WTC11 (cell line): Measurements from ENCODE around the gene SMCO1. TPM values are rescaled to one million over a fixed set of nuclear protein-coding genes. Genes with fewer than 3 reads are reported as not detected.

Source experiments
- ATAC-seq: fragments of 200-7000 bp; cut with Tn5 transposase; 2 replicates; pipeline ENCODE4 v1.10.0; 2021; ENCODE audit warnings: mild to moderate bottlenecking, moderate library complexity
- CTCF ChIA-PET: fragments of 300-600 bp; sonication (Branson Sonifier 250); formaldehyde crosslinking; loops from one replicate; lab custom pipeline; 2021; ENCODE audit warnings: antibody characterized with exemption; lab: Charles Lee
- POLR2A ChIA-PET: fragments of 350-600 bp; sonication (Branson Sonifier 250); formaldehyde crosslinking; loops from one replicate; lab custom pipeline; 2021; ENCODE audit warnings: antibody characterized with exemption; lab: Charles Lee
- DNase-seq: peaks from one replicate; pipeline ENCODE4 v3.0.0; 2021; ENCODE audit warnings: low spot score
- H3K27ac Mint-ChIP-seq: 2 replicates; pipeline ENCODE4 v1.8.0; 2021; ENCODE audit warnings: mixed read lengths
- H3K27me3 Mint-ChIP-seq: 2 replicates; pipeline ENCODE4 v1.8.0; 2021; ENCODE audit warnings: low read depth, mild to moderate bottlenecking, moderate library complexity, mixed read lengths
- H3K36me3 Mint-ChIP-seq: 2 replicates; pipeline ENCODE4 v1.8.0; 2021; ENCODE audit warnings: mixed read lengths
- H3K4me1 Mint-ChIP-seq: 2 replicates; pipeline ENCODE4 v1.8.0; 2022; ENCODE audit warnings: mixed read lengths
- H3K4me3 Mint-ChIP-seq: 2 replicates; pipeline ENCODE4 v1.8.0; 2021; ENCODE audit warnings: mild to moderate bottlenecking, moderate library complexity, mixed read lengths
- H3K9me3 Mint-ChIP-seq: 2 replicates; pipeline ENCODE4 v1.8.0; 2021; ENCODE audit warnings: mixed read lengths
- AFF4 ChIP-seq: sonication (generic); formaldehyde crosslinking; IDR thresholded peaks from 2 replicates; pipeline ENCODE4 v1.8.1; 2023; ENCODE audit warnings: mild to moderate bottlenecking, missing genetic modification reagents, borderline replicate concordance
- E2F1 ChIP-seq: sonication (generic); formaldehyde crosslinking; IDR thresholded peaks from 2 replicates; pipeline ENCODE4 v1.8.0; 2022; ENCODE audit warnings: mild to moderate bottlenecking, missing genetic modification reagents
- EMX1 ChIP-seq: fragments of 250-450 bp; sonication (Bioruptor Pico); IDR thresholded peaks from 2 replicates; pipeline ENCODE4 v1.8.0; 2021; ENCODE audit warnings: mild to moderate bottlenecking
- ERG ChIP-seq: fragments of 250-450 bp; sonication (Bioruptor Pico); IDR thresholded peaks from 2 replicates; pipeline ENCODE4 v1.8.0; 2021; ENCODE audit warnings: mild to moderate bottlenecking
- HMGA2 ChIP-seq: fragments of 250-450 bp; sonication (Bioruptor Pico); IDR thresholded peaks from 2 replicates; pipeline ENCODE4 v1.4.0; 2021; ENCODE audit warnings: mild to moderate bottlenecking, moderate library complexity
- JUN ChIP-seq: sonication (generic); formaldehyde crosslinking; IDR thresholded peaks from 2 replicates; pipeline ENCODE4 v1.8.0; 2023; ENCODE audit warnings: mild to moderate bottlenecking, missing genetic modification reagents
- NFYB ChIP-seq: sonication (generic); formaldehyde crosslinking; conservative IDR thresholded peaks from 2 replicates; pipeline ENCODE4 v1.8.0; 2022; ENCODE audit warnings: low read depth, missing genetic modification reagents
- PRDM15 ChIP-seq: sonication (generic); formaldehyde crosslinking; IDR thresholded peaks from 2 replicates; pipeline ENCODE4 v1.8.0; 2022; ENCODE audit warnings: missing genetic modification reagents
- TEAD4 ChIP-seq: sonication (generic); formaldehyde crosslinking; IDR thresholded peaks from 2 replicates; pipeline ENCODE4 v1.8.0; 2022; ENCODE audit warnings: mild to moderate bottlenecking, missing genetic modification reagents
- ZNF138 ChIP-seq: sonication (generic); formaldehyde crosslinking; conservative IDR thresholded peaks from 2 replicates; pipeline ENCODE4 v1.8.1; 2022; ENCODE audit warnings: mild to moderate bottlenecking, moderate library complexity, missing genetic modification reagents
- ZNF219 ChIP-seq: sonication (generic); formaldehyde crosslinking; IDR thresholded peaks from 2 replicates; pipeline ENCODE4 v1.8.0; 2023; ENCODE audit warnings: missing genetic modification reagents, mild to moderate bottlenecking, borderline replicate concordance
- ZNF423 ChIP-seq: fragments of 250-450 bp; sonication (Bioruptor Pico); IDR thresholded peaks from 2 replicates; pipeline ENCODE4 v2.1.2; 2022; ENCODE audit warnings: mild to moderate bottlenecking, moderate library complexity
- ZNF512 ChIP-seq: sonication (generic); formaldehyde crosslinking; IDR thresholded peaks from 2 replicates; pipeline ENCODE4 v1.8.1; 2022; ENCODE audit warnings: missing genetic modification reagents, borderline replicate concordance
- total RNA-seq: library from RNA; stranded (reverse); gene quantifications from 3 replicates; pipeline ENCODE4 v1.2.3, GENCODE V29; 2021
- TF ChIP-seq, protein P1 (sequence below): sonication (generic); formaldehyde crosslinking; conservative IDR thresholded peaks from 2 replicates; pipeline ENCODE4 v1.8.1; 2022; ENCODE audit warnings: mild to moderate bottlenecking, missing genetic modification reagents
- TF ChIP-seq, protein P2 (sequence below): sonication (generic); formaldehyde crosslinking; IDR thresholded peaks from 2 replicates; pipeline ENCODE4 v1.8.0; 2023; ENCODE audit warnings: missing genetic modification reagents, mild to moderate bottlenecking, borderline replicate concordance

The SMCO1 gene
- total RNA-seq, 1 experiment from 2014 or later, result not detected

DNA sequence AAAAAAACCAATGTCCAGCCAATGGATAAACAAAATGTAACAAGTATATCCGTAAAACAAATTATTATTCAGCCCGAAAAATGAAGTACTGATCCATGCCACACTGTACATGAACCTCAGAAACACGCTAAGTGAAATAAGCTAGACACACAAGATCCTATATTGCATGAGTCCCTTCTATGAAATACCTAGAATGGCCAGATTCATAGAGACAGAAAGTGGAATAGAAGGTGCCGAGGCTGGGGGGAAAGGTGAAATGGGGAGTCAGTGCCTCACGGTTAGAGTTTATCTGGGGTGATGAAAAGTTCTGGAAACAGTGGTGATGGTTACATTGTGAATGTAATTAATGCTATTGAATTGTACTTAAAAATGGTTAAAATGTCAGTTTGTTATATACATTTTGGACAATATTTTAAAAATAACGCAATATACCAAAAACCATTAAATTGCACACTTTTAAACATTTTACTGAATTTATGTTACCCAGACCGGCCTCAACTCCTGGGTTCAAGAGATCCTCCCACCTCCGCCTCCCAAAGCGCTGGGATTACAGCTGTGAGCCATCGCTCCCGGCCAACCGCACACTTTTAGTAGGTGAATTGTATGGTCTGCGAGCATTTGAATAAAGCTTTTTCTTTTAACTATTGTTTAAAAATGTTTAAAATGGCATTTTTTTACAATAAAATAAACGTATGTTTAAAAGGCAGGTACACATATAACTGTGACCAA, 13.7 kb downstream of the SMCO1 start:
- ATAC-seq (no peak), DNase-seq (no peak)
- ChIA-PET CTCF (interaction anchor here (1.2 to 1.6 kb wide), 2 partner anchors 21 to 67 kb away, joined by 3 to 6 read pairs; partner anchors contain the start of genes FBXO45 and WDR53), POLR2A (interaction anchor here (0.7 kb wide), 1 partner anchor 75 kb away, joined by 5 read pairs; no protein-coding TSS in a partner anchor)
- peaks cover 8% of the 10 kb centered on the region for H3K9me3 Mint-ChIP-seq
- H3K4me1 Mint-ChIP-seq, result peaks cover 21% of the 10 kb centered on the region
- peak overlapping the region; percentile 67; the same call in 1 of the 2 replicates for H3K27ac Mint-ChIP-seq
- H3K27me3 Mint-ChIP-seq, result no peaks in the 10 kb centered on the region
- peaks cover 18% of the 10 kb centered on the region for H3K36me3 Mint-ChIP-seq
- no peak for TF ChIP-seq TEAD4 (CRISPR knock-in tag)
- TF ChIP-seq JUN, result no peak
- no peak for TF ChIP-seq HMGA2 (CRISPR knock-in tag)
- TF ChIP-seq ZNF423 (CRISPR knock-in tag), result no peak
- peak overlapping the region; percentile 100 for H3K4me3 Mint-ChIP-seq

DNA sequence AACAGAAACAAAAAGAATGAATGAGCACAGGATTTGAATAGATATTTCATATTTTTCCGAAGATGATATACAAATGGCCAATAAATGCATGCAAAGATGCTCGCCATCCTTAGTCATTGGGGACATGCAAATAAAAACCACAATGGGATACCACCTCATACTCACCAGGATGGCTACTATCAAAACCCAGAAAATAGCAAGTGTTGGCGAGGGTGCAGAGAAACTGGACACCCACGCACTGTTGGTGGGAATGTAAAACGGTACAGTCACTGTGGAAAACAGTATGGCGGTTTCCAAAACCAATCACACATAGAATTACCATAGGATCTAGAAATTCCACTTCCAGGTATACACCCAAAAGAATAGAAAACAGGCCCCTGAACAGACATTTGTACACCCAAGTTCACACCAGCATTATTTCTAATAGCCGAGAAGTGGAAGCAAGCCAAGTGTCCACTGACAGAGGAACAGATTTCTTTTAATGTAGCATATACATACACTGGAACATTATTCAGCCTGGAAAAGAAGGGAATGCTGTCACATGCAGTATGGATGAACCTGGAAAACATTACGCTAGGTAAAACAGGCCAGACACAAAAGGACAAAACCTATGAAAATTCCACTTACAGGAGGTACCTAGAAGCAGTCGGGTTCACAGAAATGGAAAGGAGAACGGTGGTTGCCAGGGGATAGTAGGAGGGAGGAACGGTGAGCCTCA, 15.2 kb downstream of the SMCO1 start:
- ChIA-PET POLR2A (no interaction called here), CTCF (interaction anchor here (1.4 to 1.6 kb wide), 2 partner anchors 14 to 23 kb away, joined by 3 to 6 read pairs; no protein-coding TSS in a partner anchor)
- no peaks in the 10 kb centered on the region for H3K27me3 Mint-ChIP-seq
- H3K36me3 Mint-ChIP-seq, result peaks cover 19% of the 10 kb centered on the region
- H3K9me3 Mint-ChIP-seq, result no peaks in the 10 kb centered on the region
- H3K4me1 Mint-ChIP-seq, result peaks cover 21% of the 10 kb centered on the region
- ATAC-seq (no peak), DNase-seq (no peak)
- H3K27ac Mint-ChIP-seq, result peak overlapping the region; percentile 85
- peak overlapping the region; percentile 100 for H3K4me3 Mint-ChIP-seq
- TF ChIP-seq NFYB (CRISPR knock-in tag), result no peak
- TF ChIP-seq AFF4 (CRISPR knock-in tag), result no peak
- TF ChIP-seq PRDM15 (CRISPR knock-in tag), result no peak
- TF ChIP-seq E2F1, result no peak
- TF ChIP-seq, protein P1, sequence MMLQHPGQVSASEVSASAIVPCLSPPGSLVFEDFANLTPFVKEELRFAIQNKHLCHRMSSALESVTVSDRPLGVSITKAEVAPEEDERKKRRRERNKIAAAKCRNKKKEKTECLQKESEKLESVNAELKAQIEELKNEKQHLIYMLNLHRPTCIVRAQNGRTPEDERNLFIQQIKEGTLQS (CRISPR knock-in tag), result no peak
- TF ChIP-seq, protein P2, sequence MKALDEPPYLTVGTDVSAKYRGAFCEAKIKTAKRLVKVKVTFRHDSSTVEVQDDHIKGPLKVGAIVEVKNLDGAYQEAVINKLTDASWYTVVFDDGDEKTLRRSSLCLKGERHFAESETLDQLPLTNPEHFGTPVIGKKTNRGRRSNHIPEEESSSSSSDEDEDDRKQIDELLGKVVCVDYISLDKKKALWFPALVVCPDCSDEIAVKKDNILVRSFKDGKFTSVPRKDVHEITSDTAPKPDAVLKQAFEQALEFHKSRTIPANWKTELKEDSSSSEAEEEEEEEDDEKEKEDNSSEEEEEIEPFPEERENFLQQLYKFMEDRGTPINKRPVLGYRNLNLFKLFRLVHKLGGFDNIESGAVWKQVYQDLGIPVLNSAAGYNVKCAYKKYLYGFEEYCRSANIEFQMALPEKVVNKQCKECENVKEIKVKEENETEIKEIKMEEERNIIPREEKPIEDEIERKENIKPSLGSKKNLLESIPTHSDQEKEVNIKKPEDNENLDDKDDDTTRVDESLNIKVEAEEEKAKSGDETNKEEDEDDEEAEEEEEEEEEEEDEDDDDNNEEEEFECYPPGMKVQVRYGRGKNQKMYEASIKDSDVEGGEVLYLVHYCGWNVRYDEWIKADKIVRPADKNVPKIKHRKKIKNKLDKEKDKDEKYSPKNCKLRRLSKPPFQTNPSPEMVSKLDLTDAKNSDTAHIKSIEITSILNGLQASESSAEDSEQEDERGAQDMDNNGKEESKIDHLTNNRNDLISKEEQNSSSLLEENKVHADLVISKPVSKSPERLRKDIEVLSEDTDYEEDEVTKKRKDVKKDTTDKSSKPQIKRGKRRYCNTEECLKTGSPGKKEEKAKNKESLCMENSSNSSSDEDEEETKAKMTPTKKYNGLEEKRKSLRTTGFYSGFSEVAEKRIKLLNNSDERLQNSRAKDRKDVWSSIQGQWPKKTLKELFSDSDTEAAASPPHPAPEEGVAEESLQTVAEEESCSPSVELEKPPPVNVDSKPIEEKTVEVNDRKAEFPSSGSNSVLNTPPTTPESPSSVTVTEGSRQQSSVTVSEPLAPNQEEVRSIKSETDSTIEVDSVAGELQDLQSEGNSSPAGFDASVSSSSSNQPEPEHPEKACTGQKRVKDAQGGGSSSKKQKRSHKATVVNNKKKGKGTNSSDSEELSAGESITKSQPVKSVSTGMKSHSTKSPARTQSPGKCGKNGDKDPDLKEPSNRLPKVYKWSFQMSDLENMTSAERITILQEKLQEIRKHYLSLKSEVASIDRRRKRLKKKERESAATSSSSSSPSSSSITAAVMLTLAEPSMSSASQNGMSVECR (CRISPR knock-in tag), result no peak
- TF ChIP-seq ZNF138, result no peak
- no peak for TF ChIP-seq ZNF512 (CRISPR knock-in tag)
- TF ChIP-seq ERG (CRISPR knock-in tag), result no peak
- no peak for TF ChIP-seq EMX1 (CRISPR knock-in tag)
- no peak for TF ChIP-seq ZNF219
